ENCODE results near the gene BHLHE40.

DNA sequence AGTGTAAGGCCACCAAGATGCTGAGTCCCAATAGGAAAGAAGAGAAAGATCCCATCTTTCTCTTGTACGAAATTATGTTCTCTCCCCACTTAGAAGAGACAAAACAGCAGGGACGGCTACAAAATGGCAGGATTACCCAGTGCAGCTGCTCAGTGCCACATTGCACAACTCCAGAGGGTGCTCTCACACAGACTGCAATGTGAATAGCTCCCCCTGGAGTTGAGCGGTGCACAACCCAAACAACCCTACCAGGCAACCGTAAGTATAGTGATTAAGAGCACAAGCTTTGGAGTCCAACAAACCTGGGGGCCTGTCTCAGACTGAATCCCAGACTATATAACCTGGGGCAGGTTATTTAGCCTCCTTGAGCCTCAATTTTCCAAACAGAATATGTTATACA lies 3.1 kb upstream of the BHLHE40 start:
- peak; percentile 80 for TF ChIP-seq CTCF (conservative IDR thresholded peaks at IDR 0.05; ENCODE audit: low read depth, low read length)
- TF ChIP-seq EZH2 (IDR thresholded peaks at IDR 0.05; ENCODE audit: borderline replicate concordance, low read depth, low read length, poor library complexity, severe bottlenecking), result no peak
